A673 (cell line): Measurements from ENCODE around the gene FAM163B. TPM values are rescaled to one million over a fixed set of nuclear protein-coding genes. Genes with fewer than 3 reads are reported as not detected.

Experiments
- BruUV-seq: library from RNA; stranded (reverse); fragments of 400-500 nt; replicated peaks from 2 replicates; lab custom pipeline; 2021; lab: Mats Ljungman, UMichigan
- CTCF ChIA-PET: fragments of 300-600 bp; sonication (Branson Sonifier 250); formaldehyde crosslinking; loops from one replicate; lab custom pipeline; 2022; ENCODE audit warnings: antibody characterized with exemption; lab: Charles Lee
- POLR2A ChIA-PET: fragments of 300-600 bp; sonication (Branson Sonifier 250); formaldehyde crosslinking; loops from one replicate; lab custom pipeline; 2022; ENCODE audit warnings: antibody characterized with exemption; ENCODE audit not compliant: low non-redundant PET; lab: Charles Lee
- DNase-seq: peaks from one replicate; pipeline ENCODE4 v3.0.0-alpha.2; 2015; ENCODE audit warnings: low spot score
- H3K27ac ChIP-seq: fragments of 200-600 bp; sonication (generic); 2 replicates; pipeline ENCODE4 v1.5.1; 2016; ENCODE audit warnings: mixed run types, low read depth, mild to moderate bottlenecking, mixed read lengths, antibody characterized with exemption, low read length; ENCODE audit not compliant: poor library complexity, severe bottlenecking
- H3K27me3 ChIP-seq: fragments of 200-600 bp; sonication (generic); replicated peaks from 2 replicates; pipeline ENCODE4 v1.6.1; 2017; ENCODE audit warnings: mixed run types, low read depth, mild to moderate bottlenecking, mixed read lengths, antibody characterized with exemption, low read length; ENCODE audit not compliant: insufficient read depth, poor library complexity
- H3K36me3 ChIP-seq: fragments of 200-600 bp; sonication (generic); 2 replicates; pipeline ENCODE4 v1.6.1; 2016; ENCODE audit warnings: mixed run types, mild to moderate bottlenecking, mixed read lengths, antibody characterized with exemption, low read length; ENCODE audit not compliant: insufficient read depth, poor library complexity, severe bottlenecking
- H3K4me1 ChIP-seq: fragments of 200-600 bp; sonication (generic); 2 replicates; pipeline ENCODE4 v1.6.1; 2017; ENCODE audit warnings: mixed run types, mild to moderate bottlenecking, mixed read lengths, antibody characterized with exemption, low read length; ENCODE audit not compliant: insufficient read depth, poor library complexity, severe bottlenecking
- H3K4me3 ChIP-seq: fragments of 200-600 bp; sonication (generic); 2 replicates; pipeline ENCODE4 v1.5.1; 2016; ENCODE audit warnings: low read depth, mixed run types, mild to moderate bottlenecking, mixed read lengths, low read length; ENCODE audit not compliant: poor library complexity, severe bottlenecking
- H3K9me3 ChIP-seq: fragments of 200-600 bp; sonication (generic); 2 replicates; pipeline ENCODE4 v1.6.1; 2016; ENCODE audit warnings: mixed run types, low read depth, mild to moderate bottlenecking, mixed read lengths, antibody characterized with exemption, low read length; ENCODE audit not compliant: poor library complexity, severe bottlenecking
- CTCF ChIP-seq: fragments of 300-800, 200-600 bp; sonication (generic); conservative IDR thresholded peaks from 2 replicates; pipeline ENCODE4 v1.5.1; 2017; ENCODE audit warnings: low read depth, mild to moderate bottlenecking, antibody characterized with exemption, low read length, moderate library complexity, mixed read lengths
- EZH2 ChIP-seq: fragments of 200-600 bp; sonication (generic); IDR thresholded peaks from 2 replicates; pipeline ENCODE4 v1.6.1; 2017; ENCODE audit warnings: borderline replicate concordance, low read depth, mild to moderate bottlenecking, mixed read lengths, antibody characterized with exemption, low read length; ENCODE audit not compliant: poor library complexity, severe bottlenecking
- intact Hi-C: fragments of 100-400 bp; cut with micrococcal nuclease; formaldehyde crosslinking; loops from one replicate; pipeline ENCODE4 v1.10.0; 2022; ENCODE audit not compliant: unreplicated experiment
- total RNA-seq: library from RNA; stranded (reverse); gene quantifications from 2 replicates; pipeline ENCODE4 v1.2.3, GENCODE V29; 2021

The FAM163B gene
- total RNA-seq, 1 experiment from 2014 or later: not detected

GRCh38 chr9:133605446-133605845 lies 3.7 kb downstream of the FAM163B start:
- no peak overlapping the region for H3K27ac ChIP-seq
- ChIA-PET POLR2A (interaction anchor here (0.6 kb wide), 1 partner anchor 82 kb away, joined by 4 read pairs; no protein-coding TSS in a partner anchor), CTCF (no interaction called here)
- no peaks in the 10 kb centered on the region for H3K36me3 ChIP-seq
- peaks cover 25% of the 10 kb centered on the region for H3K27me3 ChIP-seq
- H3K4me1 ChIP-seq: peaks cover 9% of the 10 kb centered on the region
- no peak for TF ChIP-seq CTCF
- TF ChIP-seq EZH2: no peak
- no peaks in the 10 kb centered on the region for H3K9me3 ChIP-seq
- H3K4me3 ChIP-seq: no peak overlapping the region
- DNase-seq: no peak
- no TSS peak for BruUV-seq
- intact Hi-C loops: loop anchor here (10.0 kb wide), 1 partner anchor 119 kb away; no protein-coding TSS in a partner anchor

- Histone ChIP-seq H3K27me3 (peaks cover 22% of the 10 kb centered on the region), H3K4me1 (peaks cover 9% of the 10 kb centered on the region), H3K9me3 (no peaks in the 10 kb centered on the region), H3K27ac (no peak overlapping the region), H3K4me3 (no peak overlapping the region), H3K36me3 (no peaks in the 10 kb centered on the region)
- no peak for DNase-seq
- ChIA-PET CTCF (interaction anchor here (0.6 kb wide), 1 partner anchor 288 kb away, joined by 3 read pairs; no protein-coding TSS in a partner anchor), POLR2A (no interaction called here)
- TF ChIP-seq CTCF (no peak), EZH2 (no peak)
- no TSS peak for BruUV-seq
- intact Hi-C loops: loop anchor here (10.0 kb wide), 1 partner anchor 120 kb away; no protein-coding TSS in a partner anchor
These were observed 4.3 kb downstream of the FAM163B start for GRCh38 chr9:133604856-133605255.

GRCh38 chr9:133604214-133604613 lies 5.0 kb downstream of the FAM163B start:
- POLR2A ChIA-PET: no interaction called here
- BruUV-seq: no TSS peak
- TF ChIP-seq CTCF (peak; percentile 41), EZH2 (no peak)
- CTCF ChIA-PET: interaction anchor here (0.6 kb wide), 1 partner anchor 287 kb away, joined by 3 read pairs; no protein-coding TSS in a partner anchor
- intact Hi-C loops: loop anchor here (10.0 kb wide), 1 partner anchor 121 kb away; no protein-coding TSS in a partner anchor
- Histone ChIP-seq H3K27me3 (peaks cover 17% of the 10 kb centered on the region), H3K27ac (no peak overlapping the region), H3K36me3 (no peaks in the 10 kb centered on the region), H3K4me3 (no peak overlapping the region), H3K4me1 (peaks cover 9% of the 10 kb centered on the region), H3K9me3 (no peaks in the 10 kb centered on the region)
- peak; percentile 67 for DNase-seq
